Measurements from ENCODE around the gene ABCA12. TPM values are rescaled to one million over a fixed set of nuclear protein-coding genes. Genes with fewer than 3 reads are reported as not detected.

Gene ABCA12
- total and polyA plus RNA-seq, 10 of the 15 experiments (the other 5 are each of a cell fraction or from before 2014, with no cell fraction given): 1.2 to 12.1 (median 6.0) TPM

GRCh38 chr2:215027779-215028178 lies 110.6 kb downstream of the ABCA12 start:
- no peak overlapping the region for H3K4me2 ChIP-seq (ENCODE audit: control insufficient read depth, insufficient read depth)
- H3K9ac ChIP-seq (ENCODE audit: control insufficient read depth, insufficient read depth, low read length): no peak overlapping the region
- no peak for FAIRE-seq
- POLR2A ChIA-PET: no interaction called here
- H3K27ac ChIP-seq (ENCODE audit: control insufficient read depth, insufficient read depth): no peak overlapping the region
- no peak overlapping the region for H3K4me3 ChIP-seq
- in situ Hi-C loops (cut with MboI) (no loop called here), intact Hi-C loops (cut with micrococcal nuclease; ENCODE audit: unreplicated experiment) (no loop called here)
- no peaks in the 10 kb centered on the region for H3K36me3 ChIP-seq (ENCODE audit: control insufficient read depth in 2 of 2, insufficient read depth in 2 of 2, low read length in 1 of 2)
- SMC1A ChIA-PET (ENCODE audit: uncharacterized antibody, unreplicated experiment): no interaction called here
- H2AFZ ChIP-seq (ENCODE audit: control insufficient read depth, low read depth, low read length): no peak overlapping the region
- BruUV-seq (replicated peaks): no TSS peak
- H3K27me3 ChIP-seq (replicated peaks in 1 of 2; ENCODE audit: control insufficient read depth in 2 of 2, insufficient read depth in 2 of 2, low read length in 1 of 2): no peaks in the 10 kb centered on the region
- WGBS (ENCODE audit: insufficient coverage, insufficient replicate concordance, low lambda C conversion rate, missing lambda C conversion rate): 50% methylated on average over 2 of the region's 2 CpGs
- no peak for DNase-seq (ENCODE audit: low read depth, low spot score)
- RAD21 ChIA-PET (ENCODE audit: unreplicated experiment): no interaction called here
- no peak for ATAC-seq
- no peaks in the 10 kb centered on the region; the same call in 2 of the 3 replicates for H3K9me3 ChIP-seq (replicated peaks; ENCODE audit: control insufficient read depth, insufficient read depth, low read length)
- no peak for TF ChIP-seq SUZ12 (IDR thresholded peaks at IDR 0.05; ENCODE audit: unreplicated experiment)
- no peak for TF ChIP-seq CHD2 (IDR thresholded peaks at IDR 0.05; ENCODE audit: borderline replicate concordance, low read depth, low read length)
- no peak for TF ChIP-seq KAT2A (conservative IDR thresholded peaks at IDR 0.05; ENCODE audit: control insufficient read depth, low read depth, low read length)
- TF ChIP-seq JUND (IDR thresholded peaks at IDR 0.05; ENCODE audit: low read depth, low read length): no peak
- TF ChIP-seq BCL11A (IDR thresholded peaks at IDR 0.05; ENCODE audit: low read depth, low read length): no peak
- TF ChIP-seq BCLAF1 (IDR thresholded peaks at IDR 0.05): no peak
- H3K79me2 ChIP-seq (ENCODE audit: control insufficient read depth, insufficient read depth, low read length): no peaks in the 10 kb centered on the region
- H4K20me1 ChIP-seq (ENCODE audit: control insufficient read depth, insufficient read depth): no peaks in the 10 kb centered on the region
- CTCF ChIA-PET: interaction anchor here (0.8 kb wide), 1 partner anchor 9 kb away, joined by 3 read pairs; no protein-coding TSS in a partner anchor
- H3K4me1 ChIP-seq (ENCODE audit: control insufficient read depth, insufficient read depth, low read length): no peaks in the 10 kb centered on the region
